Hematopoietic multipotent progenitor cell treated with erythropoietin and hydrocortisone succinate and interleukin-3 and kit ligand, for 15 days (in vitro differentiated cells): Measurements from ENCODE around the gene KIRREL1.

ENCODE experiments used
- DNase-seq: peaks from one replicate; pipeline ENCODE4 v3.0.0-alpha.2; 2015; ENCODE audit warnings: low spot score

The KIRREL1 gene

GRCh38 chr1:158007667-158008386 is 14.4 kb downstream of the KIRREL1 start:
- DNase-seq = no peak

DNA sequence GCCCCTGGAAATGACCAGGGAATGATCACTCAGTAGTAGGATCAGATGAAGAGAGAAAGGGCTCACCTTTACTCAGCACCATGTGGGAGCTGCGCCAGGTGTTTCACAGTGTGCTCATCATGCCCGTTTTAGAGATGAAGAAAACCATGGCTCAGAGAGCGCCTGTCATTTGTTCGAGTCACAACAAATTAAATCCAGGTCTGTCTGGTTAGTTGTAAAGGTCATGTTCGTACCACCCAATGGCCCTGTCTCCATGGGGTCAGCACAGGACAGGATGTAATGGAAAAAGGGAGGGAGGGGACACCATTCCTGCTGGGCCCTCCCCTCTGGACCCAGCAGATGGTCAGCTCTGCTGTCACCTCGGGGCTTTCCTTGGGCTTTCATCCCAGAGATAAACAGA is 15.2 kb downstream of the KIRREL1 start:
- no peak for DNase-seq

DNA sequence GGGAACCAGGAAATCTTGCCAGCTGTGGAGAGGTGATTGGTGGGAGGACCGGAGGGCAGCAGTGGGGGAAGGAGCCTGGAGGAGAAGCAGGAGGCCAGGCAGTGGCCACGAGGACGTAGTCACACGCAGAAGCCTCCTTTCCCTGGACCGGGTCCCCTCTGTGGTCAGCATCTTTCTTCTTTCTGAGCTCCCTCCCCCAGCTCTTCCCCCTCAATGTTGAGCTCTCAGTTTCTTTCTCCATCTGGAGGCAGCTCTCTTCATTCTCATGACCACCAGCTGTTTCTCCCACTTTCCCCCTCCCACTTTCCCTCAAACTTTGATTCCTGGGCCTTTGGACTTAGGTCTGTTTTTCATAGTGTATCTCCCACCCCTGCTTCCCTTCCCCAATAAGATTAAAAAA is 18.3 kb downstream of the KIRREL1 start:
- DNase-seq = no peak

DNA sequence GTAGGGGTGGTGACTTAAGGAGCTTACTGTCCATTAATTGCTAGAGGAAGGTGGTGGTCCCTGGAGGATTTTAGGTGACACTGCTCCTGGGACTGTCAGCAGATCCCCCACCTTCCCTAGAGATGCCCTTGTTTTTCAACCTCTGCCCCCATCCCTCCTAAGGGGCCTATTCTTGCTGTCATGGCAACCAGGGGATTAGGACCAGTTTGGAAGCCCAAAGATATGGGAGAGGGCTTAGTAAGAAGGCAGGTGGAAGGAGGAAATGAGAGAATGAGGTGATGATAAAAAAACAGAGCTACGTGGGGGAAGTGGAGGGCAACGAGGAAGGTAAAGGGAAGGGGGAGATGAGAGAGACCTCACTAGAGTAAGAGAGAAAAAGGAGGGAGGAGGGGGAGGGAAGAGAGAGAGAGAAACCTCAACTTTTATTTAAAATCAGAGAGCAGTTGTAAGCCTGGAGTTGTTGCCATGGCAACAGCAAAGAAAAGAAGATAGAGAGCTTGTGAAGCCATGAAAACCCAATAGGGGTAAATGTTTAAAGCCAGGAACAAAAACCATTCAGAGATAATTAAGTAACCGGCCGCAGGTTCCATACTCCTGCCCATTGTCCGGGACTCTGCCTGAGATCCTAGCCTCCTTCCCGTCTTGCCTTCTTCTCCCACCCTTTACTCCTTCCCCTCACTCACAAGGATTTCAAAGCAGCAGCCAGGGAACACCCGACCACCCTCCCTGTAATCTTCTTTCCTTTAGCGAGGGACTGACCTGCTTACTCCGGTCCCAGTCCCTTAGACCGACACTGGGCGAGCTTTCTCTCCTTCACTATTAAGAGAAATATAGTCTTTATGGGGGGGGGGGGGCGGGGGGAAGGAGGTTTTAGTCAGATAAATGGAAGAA is 20.6 kb downstream of the KIRREL1 start:
- DNase-seq = no peak

DNA sequence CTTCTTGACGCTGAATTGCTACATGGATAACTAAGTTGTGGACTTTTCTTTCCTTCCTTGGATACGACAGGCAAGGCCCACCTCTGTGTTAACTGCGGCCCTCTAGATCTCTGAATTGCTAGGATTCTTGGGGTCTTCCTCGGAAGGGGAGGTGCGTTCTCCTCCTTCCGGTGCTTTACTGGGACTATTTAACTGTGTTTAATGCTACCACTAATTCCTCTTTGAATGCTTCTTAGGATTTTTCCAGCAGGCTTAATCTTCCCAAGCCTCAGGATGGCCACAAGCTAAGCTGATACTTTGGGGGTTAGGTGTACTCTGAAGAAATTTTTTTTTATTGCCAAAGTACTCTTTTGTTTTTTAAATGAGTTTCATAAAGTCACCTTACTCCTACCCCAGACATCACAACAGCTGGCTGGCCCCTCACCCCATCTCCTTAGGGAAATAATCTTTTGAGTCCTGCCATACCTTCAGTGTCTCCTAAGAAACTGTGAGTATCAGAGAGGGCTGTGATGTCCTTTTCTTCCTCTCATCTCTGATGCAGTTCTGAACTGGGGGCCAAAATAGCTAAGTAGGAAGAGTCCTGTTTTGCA is 21.4 kb downstream of the KIRREL1 start:
- DNase-seq = no peak

- DNase-seq = no peak
These were observed 23.3 kb downstream of the KIRREL1 start for GRCh38 chr1:158016651-158017335.

GRCh38 chr1:158017800-158018595 is 24.6 kb downstream of the KIRREL1 start:
- no peak for DNase-seq

DNA sequence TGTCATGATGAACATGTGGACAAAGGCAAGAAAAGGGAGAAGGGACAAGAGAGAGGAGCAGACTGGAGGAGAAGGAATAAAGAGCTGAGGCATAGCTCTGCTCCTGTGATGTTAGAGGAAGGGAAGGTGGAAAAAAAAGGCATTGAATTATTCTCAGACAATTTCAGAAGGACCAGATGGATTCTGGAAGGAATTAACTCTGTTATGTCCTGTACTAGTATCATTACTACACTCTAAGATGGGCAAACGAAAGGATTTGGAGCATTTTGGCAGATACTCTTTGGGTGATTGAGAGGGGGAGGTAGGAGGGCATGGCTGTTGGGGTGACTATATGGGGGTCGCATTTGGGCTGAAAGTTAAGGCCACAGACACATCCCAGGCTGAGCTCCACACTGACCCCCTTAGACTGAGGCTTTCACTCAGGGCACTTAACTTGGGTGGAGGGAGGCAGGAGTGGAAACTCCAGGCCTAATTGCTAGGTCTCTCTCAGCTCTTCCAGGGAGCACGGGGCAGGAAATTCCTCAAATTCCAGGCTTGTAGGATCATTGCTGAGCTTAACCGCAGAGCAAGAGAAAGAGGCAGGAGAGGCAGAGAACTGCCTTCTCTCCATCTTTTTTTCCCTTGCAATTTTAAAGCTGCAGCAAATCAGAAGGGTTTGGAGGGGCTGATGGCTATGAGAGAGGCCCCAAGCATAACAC is 25.9 kb downstream of the KIRREL1 start:
- no peak for DNase-seq

- no peak for DNase-seq
These were observed 26.9 kb downstream of the KIRREL1 start for GRCh38 chr1:158020259-158020885.

DNA sequence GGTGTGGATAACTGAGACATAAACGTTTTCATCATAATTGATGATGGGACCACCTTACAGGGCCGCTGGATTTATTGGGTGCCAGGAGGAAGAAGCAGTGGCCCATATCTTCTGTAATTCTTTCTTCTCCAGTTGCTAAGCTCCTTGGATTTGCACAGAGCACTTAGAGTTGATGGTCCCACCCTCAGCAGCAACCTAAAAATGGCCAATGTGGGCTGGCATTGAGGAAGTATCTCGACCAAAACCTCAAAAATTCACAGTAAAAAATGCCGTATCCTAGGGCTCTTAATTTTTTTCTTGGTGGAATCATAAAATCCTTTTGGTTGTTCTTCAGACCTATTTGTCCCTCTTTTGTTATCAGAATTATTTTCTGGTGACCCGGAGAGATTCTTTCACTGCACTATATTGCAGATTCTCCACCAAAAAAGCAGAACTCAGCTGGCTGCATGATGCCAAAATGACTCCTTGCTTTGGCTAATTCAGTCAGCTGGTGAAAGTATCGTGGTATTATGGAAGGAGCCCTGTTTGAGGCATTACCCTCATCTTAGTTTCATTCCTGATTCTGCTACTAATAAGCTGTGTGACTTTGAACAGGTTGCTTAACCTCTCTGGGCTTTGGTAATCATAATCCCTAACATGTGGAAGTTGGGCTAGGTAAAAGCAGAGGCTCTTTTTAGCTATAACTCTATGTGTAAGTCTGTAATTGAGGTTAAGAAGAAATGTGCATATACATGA is 27.6 kb downstream of the KIRREL1 start:
- no peak for DNase-seq

DNA sequence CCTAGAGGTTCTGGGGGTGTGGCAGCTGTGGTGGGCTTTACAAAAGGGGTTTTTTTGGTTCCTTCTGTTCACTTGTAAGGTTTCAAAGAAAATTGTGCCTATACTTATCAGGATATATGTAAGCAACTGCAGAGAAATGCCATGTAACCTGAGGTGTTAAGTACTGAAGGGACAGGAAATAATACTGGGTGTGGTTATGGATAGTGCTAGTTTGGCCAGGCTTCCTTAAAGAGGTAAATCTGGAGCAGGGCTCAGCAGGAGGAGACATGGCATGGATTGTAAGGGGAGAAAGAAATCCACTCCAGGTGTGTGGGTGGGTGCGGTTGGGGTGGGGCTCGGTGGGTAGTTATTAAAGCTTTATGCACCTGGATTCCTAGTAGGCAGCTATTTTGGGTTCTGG is 28.3 kb downstream of the KIRREL1 start:
- no peak for DNase-seq

GRCh38 chr1:158022554-158023312 is 29.3 kb downstream of the KIRREL1 start:
- no peak for DNase-seq

DNA sequence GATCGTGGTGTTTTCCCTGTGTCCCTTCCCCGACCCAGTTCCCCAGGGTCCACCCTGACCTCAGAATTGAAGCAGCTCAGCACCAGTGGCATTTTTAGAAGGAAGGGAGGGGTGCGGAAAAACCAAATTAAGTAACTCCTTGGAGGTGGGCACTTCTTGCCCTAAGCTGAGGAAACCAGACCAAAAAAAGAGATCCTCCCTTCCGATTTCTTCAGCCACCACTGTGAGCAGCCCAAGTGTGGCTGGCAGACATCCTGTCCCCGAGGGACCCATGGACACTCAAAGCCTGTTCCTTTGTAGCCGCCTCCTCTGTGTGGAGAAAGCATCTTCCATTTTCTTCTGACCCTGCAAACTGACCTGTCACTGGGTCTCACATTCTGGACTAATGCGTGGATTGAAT is 31.3 kb downstream of the KIRREL1 start:
- DNase-seq = no peak

DNA sequence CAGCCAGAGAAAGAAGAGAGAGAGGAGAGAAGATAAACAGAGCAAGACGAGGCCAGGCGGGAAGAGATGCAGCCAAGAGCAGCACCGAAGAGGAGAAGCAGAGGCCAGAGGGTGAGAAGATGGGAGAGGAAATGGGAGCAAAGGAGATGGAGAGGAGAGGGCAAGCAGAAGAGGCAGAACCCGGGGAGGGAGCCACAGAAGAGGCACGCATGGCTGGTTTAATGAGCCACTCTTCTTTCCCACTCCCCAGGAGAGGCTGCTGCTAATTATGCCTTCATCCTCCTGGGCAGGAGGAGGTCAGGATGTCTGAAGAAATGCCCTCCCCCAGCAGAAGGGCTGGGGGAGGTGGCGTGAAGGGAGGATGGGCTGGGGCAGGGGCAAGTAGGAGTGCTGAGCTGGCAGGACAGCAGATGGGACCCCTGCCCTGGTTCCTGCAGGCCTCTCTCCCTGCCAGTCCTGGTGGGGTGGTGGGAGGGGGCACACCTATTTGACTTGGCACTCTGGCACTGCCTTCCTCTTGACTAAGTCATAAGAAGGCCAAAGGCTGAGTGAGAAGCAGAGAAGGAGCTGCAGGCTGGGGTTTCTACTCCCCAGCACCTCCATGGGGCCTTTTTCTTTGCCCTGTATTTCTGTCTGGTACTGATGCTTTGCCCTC is 32.3 kb downstream of the KIRREL1 start:
- no peak for DNase-seq

DNA sequence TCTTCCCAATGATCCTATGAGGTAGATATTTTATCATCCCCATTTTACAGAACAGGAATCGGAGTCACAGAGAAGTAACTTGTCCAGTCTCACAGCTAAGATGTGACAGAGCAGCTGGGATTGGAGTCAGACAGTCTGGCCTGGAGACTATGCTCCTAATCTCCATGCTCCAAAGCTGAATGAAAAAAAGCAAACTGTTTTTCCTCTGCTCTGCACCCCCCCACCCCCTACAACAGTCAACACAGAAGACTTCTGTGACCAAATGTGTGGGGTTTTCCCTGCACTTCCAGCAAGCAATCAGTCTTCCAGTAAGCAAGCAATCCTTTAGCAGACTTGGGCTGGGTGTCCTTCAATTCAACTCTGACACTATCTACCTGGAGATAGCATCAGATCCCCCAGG is 33.2 kb downstream of the KIRREL1 start:
- no peak for DNase-seq

GRCh38 chr1:158027508-158027907 is 34.1 kb downstream of the KIRREL1 start:
- no peak for DNase-seq

DNA sequence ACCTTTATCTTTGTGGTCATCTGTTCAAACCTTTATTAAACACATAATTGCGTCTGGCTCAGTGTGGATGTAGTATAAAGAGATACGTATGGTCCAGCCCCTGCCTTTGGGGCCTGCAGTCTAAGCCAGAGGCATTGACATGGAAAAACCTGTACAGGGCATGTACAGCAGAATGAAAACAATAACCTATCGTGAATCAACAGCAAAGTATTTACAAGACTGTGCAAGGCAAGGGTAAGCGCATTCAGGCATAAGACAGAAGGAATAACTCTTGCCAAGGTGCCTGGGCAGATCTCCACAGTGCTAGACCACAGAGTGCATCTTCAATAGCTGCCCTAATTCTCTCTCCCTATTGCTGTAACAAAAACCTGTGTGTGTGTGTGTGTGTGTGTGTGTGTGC is 35.5 kb downstream of the KIRREL1 start:
- DNase-seq = no peak

DNA sequence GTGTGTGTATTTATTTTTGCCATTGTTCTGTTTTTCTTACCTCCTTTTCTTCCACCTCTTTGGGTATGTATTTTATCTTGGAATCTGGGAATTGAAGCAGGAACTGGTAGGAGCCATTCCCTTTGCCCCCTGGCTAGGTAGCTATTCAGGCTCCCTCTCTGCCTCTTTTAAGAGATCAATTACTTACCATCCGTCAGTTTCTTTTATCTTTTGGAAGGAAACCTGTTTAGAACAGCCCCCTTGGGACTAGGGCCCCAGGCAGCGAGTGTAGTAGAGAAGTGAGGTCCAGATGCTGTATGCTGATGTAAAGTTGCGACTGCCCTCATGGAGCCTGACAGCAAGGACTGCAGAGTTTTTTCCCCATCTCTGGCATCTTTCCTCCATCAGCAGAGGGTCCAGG is 41.6 kb downstream of the KIRREL1 start:
- no peak for DNase-seq
